Iris pigment epithelial cell (primary cell): ENCODE results near the gene NRG2.

ENCODE experiments used
- DNase-seq: peaks from one replicate; pipeline ENCODE4 v3.0.0-alpha.2; 2011; ENCODE audit warnings: low read depth

NRG2 gene

DNA sequence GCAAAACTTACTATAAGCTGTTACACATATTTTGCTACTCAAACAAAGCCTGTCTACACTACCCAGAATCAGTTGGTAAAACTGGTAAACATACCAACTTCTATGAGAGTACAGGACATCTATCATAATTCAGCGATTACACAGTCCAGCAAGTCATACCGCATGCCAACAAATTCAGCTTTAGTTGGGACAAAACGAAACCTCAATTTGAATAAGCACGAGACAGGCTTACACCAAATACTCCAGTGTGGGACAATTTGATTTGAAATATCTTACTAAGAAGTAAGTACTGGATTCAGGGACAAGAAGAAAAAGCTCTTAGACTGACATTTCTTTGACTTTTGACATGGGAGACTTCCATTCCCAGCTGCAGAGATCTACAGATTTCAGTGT is 2.0 kb downstream of the NRG2 start:
- no peak for DNase-seq

GRCh38 chr5:140040358-140040757 is 2.7 kb downstream of the NRG2 start:
- DNase-seq: no peak

GRCh38 chr5:140039561-140039960 is 3.5 kb downstream of the NRG2 start:
- DNase-seq: no peak

DNA sequence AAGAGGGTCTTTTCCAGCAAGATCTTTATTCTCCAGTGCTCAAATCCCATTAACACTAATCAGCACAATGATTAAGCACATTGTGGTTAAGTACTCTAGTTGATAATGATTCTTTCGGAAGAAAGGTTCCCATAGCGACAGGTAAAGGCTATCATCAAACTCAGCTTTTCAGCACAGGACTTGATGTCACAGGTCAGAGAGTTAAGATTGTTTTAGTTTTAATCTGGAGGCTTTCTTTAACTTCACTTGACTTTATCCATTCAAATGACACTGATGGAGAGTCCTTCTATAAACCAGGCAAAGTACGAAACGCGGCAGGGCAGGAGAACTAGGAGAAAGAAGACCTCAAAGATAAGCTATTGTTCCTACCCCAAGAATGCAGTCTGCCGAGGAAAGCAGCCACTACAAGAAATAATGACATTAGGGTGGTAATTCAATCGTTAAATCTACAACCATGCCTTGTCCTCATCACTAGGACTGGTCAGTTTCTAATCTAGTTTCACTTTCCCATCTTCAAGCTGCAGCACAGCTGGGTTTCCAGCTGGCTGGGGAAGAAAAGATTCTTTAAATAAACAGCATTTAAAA is 4.6 kb downstream of the NRG2 start:
- DNase-seq: peak; percentile 34

GRCh38 chr5:140037012-140037411 is 6.1 kb downstream of the NRG2 start:
- DNase-seq: no peak

GRCh38 chr5:140035881-140036280 is 7.2 kb downstream of the NRG2 start:
- DNase-seq: no peak

DNA sequence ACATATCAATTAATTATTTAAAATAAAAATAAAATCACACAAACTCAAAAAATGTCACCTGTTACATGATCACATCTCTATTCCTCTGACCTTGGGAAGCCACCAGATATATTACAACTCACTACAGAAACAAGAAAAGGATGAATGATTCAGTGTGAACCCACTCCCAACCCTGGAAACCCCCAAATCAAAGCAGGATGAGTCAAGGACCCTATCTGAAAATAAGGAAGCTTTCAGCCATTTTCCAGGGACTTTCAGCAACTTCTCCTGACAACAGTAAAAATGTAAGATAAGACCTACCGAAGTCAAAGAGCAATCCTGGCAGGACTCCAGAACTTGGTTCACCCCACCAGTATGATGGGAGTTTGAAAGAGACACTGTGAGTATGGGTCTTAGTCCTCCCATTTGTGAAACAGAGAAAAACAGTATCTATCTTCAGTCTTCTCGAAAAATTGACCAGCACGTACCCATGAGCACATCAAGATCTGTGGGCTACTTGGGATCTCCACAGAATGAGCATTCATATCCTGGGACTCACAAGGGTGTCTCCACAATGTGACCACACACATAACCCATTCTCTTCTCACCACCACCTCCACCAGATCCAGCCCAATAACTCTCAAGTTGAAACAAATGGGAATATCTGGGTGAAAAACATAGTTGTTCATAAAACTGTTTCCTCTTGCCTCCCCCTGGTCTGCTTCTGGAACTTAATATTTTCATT is 9.9 kb downstream of the NRG2 start:
- DNase-seq: no peak

DNA sequence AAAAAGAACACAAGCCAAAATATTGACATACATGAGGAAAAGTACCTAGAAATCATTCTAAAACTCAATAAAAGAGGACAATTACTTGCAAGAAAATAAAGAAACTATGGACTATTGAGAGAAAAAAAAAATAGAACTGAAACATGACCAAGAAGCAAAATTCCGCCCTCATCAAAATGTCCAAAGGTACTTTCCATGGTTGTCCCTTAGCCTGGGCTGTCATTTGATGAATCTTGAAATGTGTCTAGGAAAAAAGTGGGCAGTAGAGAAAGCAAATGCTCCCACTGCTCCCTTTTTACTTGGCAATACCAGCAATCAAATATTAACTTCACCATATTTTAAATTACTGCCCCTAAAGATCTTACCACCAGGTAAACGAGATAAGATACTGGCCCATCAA is 10.8 kb downstream of the NRG2 start:
- no peak for DNase-seq

GRCh38 chr5:140027807-140028206 is 15.3 kb downstream of the NRG2 start:
- DNase-seq: no peak

GRCh38 chr5:140025736-140026135 is 17.4 kb downstream of the NRG2 start:
- DNase-seq: no peak

DNA sequence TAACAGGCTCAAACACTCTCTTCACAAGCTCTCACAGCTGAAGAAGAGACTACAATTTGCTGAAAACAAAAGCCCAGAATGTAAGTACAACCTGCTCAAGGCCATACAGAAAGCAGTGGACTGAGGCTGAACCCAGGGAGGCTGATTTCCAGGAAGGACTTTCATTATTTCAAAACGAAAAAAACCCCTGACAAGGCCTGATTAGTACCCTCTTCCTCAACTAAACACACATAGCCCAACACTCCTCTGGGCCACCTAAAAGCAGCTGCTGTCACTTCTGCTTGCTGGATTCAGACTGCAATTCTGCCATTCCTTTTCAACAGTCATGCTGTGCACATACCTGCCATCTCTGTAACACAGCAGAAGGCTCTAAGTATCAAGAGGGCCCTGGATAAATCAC is 18.2 kb downstream of the NRG2 start:
- no peak for DNase-seq

- DNase-seq: no peak
Measured at GRCh38 chr5:140023611-140024191, 19.4 kb downstream of the NRG2 start.

DNA sequence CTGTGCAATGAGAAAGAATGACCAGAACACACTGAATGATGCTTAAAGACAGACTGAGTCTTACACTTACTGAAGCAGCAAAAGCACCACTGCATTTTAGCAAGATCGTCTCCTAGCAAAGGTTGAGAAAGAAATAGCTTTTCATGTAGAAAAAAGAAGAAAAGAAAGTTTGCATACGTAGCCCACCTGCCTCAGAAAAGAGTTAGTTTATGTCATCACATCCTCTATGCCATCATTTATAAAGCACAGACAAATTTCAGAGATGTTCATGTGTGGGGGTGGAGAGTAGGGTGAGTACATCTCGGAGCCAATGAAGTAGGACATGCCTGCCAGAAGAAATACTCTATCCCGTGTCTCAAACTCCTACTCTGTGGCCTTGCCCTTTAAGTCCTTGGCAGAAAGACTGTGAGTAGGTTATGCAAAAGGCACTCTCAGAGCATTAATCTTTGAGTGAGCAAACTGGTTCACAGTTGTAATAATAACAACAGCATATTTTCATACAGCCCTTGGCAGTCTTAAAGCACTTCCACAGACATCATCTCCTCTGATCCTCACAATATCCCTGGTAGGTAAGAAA is 22.4 kb downstream of the NRG2 start:
- DNase-seq: no peak

GRCh38 chr5:140018920-140019644 is 24.0 kb downstream of the NRG2 start:
- DNase-seq: no peak

DNA sequence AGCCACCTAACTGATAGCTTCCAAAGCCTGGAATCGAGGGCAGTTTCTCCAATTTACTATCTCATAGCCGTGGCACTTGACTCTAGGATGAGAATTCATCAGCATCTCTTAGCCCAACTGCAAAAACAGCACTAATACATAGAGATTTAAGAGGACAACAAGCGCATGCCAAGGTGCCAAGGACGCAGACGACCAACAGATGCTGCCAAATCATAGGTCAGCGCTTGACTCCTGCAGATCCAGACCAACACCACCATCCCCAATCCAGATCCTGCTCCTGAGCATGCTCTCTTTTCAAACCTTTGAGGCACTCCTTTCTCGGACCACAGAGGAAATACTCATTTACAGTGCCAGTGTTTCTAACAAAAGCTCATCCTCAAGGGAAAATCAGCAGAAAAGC is 24.6 kb downstream of the NRG2 start:
- no peak for DNase-seq

DNA sequence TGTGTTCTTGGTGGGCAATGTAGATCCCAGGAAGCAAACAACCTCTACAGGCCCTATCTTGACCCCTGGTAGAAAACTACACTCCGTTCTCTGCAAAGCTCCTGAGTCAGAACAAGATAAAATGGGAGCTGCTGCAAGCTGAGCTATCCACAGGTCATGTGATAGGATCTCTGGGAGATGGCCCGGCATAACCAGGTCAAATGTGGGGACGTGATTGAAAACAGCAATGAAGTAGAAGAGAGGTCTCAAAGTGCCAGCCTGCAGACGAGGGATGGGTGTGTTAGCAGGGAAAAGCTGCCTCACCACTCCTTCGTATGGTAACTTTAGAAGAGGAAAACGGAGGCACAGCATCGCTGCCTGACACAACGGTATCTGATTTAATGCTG is 25.0 kb downstream of the NRG2 start:
- DNase-seq: no peak

DNA sequence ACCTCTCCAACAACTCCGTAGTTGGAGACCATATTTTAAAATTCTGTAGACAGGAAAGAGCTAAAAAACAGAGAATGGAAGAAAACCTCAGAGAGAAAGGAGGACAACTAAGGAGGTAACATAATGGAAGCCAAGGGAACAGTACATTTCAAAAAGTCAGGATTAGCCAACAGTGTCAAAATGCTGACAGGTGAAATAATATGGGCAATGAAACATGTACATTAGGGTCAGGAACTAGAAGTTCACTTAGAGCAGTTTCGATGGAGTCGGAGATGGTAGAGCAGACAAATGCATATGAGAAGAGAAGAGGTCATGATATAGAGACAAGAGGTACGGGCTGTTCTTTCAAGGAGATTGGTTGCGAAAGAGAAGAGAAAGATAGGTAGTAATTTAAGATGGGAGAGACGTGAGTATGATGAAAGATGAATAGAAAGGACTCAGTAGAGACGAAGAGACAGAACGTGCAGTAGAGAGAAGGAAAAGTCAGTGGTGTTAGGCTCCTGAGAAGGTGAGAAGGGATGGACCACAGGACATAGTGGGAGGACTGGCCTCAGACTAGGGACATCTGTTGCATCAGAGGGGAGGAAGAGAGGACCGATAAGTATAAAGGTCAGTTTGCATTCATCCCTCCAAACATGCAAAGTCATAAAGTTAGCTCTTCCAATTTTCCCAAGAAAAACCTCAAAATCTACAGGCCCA is 25.6 kb downstream of the NRG2 start:
- DNase-seq: no peak

- no peak for DNase-seq
Measured at GRCh38 chr5:140015706-140016105, 27.4 kb downstream of the NRG2 start.

DNA sequence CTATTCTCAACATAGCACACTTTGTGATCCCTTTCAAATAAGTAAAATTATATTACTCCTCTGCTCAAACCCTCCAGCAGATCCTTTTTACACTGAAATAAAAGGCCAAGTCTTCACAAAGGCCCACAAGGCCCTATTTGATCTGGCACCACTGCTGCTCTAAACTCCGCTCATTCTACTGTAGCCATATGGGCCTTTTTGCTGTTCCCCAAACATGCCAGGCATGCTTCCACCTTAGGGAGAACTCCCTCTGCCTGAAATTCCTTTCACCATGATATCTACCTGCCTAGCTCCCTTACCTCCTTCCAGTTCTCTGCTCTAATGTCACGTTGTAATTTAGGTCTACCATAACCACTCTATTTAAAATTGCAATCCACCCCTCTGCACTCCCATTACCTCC is 28.3 kb downstream of the NRG2 start:
- DNase-seq: no peak

DNA sequence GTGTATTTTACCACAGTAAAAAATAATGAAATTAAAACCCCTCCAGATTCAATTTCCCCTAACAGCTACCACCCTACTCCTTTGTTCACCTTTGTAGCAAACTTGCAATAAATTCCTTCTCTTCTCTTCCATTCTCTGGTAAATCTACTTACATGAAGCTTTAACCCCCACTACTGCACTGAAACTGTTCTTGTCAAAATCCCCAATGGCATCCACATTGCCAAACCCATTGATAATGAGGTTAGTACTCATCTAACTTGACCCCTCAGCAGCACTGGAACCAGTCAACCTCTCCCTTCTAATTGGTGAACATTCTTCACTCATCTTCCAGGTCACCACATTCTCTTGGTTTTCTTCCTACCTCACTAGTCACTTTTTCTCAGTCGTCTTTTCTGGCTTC is 29.6 kb downstream of the NRG2 start:
- no peak for DNase-seq

- DNase-seq: no peak
Measured at GRCh38 chr5:140012443-140012842, 30.7 kb downstream of the NRG2 start.

GRCh38 chr5:140011297-140011802 is 31.7 kb downstream of the NRG2 start:
- peak; percentile 2 for DNase-seq
